Heart right ventricle (tissue), 16 donors: ENCODE results near the gene RNF115. TPM values are rescaled to one million over a fixed set of nuclear protein-coding genes. Genes with fewer than 3 reads are reported as not detected.

ENCODE experiments used
- ATAC-seq, 8 donors: fragments of 200-7000 bp; cut with Tn5 transposase; one replicate each; pipeline ENCODE4 v1.9.1; 2020; ENCODE audit warnings: mild to moderate bottlenecking in 8 of 8, moderate library complexity in 8 of 8, moderate number of reproducible peaks in 1 of 8
- DNase-seq, 2 donors: peaks; one replicate each; pipeline ENCODE4 v3.0.0-alpha.2; 2020
- H3K27ac ChIP-seq, 10 donors: fragments of 200-600 bp; sonication (generic) in 2 of 10; one replicate each; pipeline versions ENCODE4 v1.5.0 to v1.8.0; 2020 to 2022; ENCODE audit warnings: mild to moderate bottlenecking in 3 of 10
- H3K27me3 ChIP-seq, 7 donors: fragments of 200-600 bp; one replicate each; pipeline ENCODE4 v1.8.0; 2021 to 2022; ENCODE audit warnings: mild to moderate bottlenecking in 2 of 7
- H3K36me3 ChIP-seq, 9 donors: fragments of 200-600 bp; sonication (generic) in 1 of 9; one replicate each; pipeline versions ENCODE4 v1.5.0 to v1.8.0; 2020 to 2022; ENCODE audit warnings: mild to moderate bottlenecking in 2 of 9
- H3K4me1 ChIP-seq, 9 donors: fragments of 200-600 bp; sonication (generic) in 1 of 9; one replicate each; pipeline versions ENCODE4 v1.5.0 to v1.8.0; 2020 to 2022; ENCODE audit warnings: mild to moderate bottlenecking in 4 of 9
- H3K4me3 ChIP-seq, 10 donors: fragments of 200-600 bp; sonication (generic) in 2 of 10; one replicate each; pipeline versions ENCODE4 v1.5.0 to v1.8.0; 2020 to 2022; ENCODE audit warnings: mild to moderate bottlenecking in 7 of 10, moderate library complexity in 2 of 10
- H3K9me3 ChIP-seq, 11 donors: fragments of 200-600 bp in 10 of 11; sonication (generic) in 2 of 11; one replicate each; pipeline versions ENCODE4 v1.5.0 to v1.8.0; 2013 to 2022; ENCODE audit warnings: mild to moderate bottlenecking in 2 of 11, control low read depth in 1 of 11, moderate library complexity in 1 of 11
- CTCF ChIP-seq, 9 donors: fragments of 200-600 bp; sonication (generic) in 2 of 9; IDR thresholded peaks; one replicate each; pipeline versions ENCODE4 v1.5.0 to v1.8.0; 2021 to 2022; ENCODE audit warnings: antibody characterized with exemption in 9 of 9, mild to moderate bottlenecking in 5 of 9, moderate library complexity in 1 of 9
- WGBS, 2 donors: extraction: QIAGEN DNeasy Blood & Tissue Kit; methylation state at CpG; one replicate each; pipeline ENCODE4 v1.1.7; 2013; ENCODE audit warnings: inconsistent platforms in 1 of 2; 5-methylcytosine and 5-hydroxymethylcytosine counted together
- intact Hi-C, 10 donors: fragments of 100-400 bp; cut with DNase I; formaldehyde crosslinking; loops; one replicate each; pipeline versions ENCODE4 v1.11.1 to v1.14.2; 2022
- polyA plus RNA-seq, 2 donors: library from polyadenylated mRNA; stranded (reverse); fragments of 200-250 nt; gene quantifications; one replicate each; pipeline ENCODE4 v1.2.3, GENCODE V29; 2013
- total RNA-seq, 10 donors: library from RNA; stranded (reverse); fragmentation: NEBNext Ultra II Directional in 3 of 10; extraction: Animal tissue kit (Norgen Biotek cat#: 25700) in 3 of 10; gene quantifications; one replicate each; pipeline versions ENCODE4 v1.2.1 to v1.2.4, GENCODE V29; 2021 to 2023
- donor health status: Arrhythmogenic right ventricular cardiomyopathy.
- donor health status: ischemic (EF 13 %, LVEDD 7.1; RV severe dilation, severe dysfunction).
- donor health status: healthy with polysubstance abuse.
- donor health status: DM: no; HTN: yes; CAD: no.
- donor health status: DM: no; HTN: no; CAD: no.
- donor health status: ischemic (EF 25% LVEDD 6.9; RV normal size, moderate dysfunction).
- donor health status: ischemic (EF 25% LVEDD 5.7; RV mildly dilated, moderate dysfunction).
- donor health status: healthy.
- donor health status: DM: yes; HTN: yes; CAD: no.
- donor health status: Ischemic cardiomyopathy.
- donor health status: ischemic (EF 35%, LVEDD 5.7; RV mildly dilated, moderate dysfunction).
- donor health status: nonischemic (EF 11% LVEDD 7.7; RV severe dilation, severe dysfunction).
- donor health status: DM: yes; HTN: yes; CAD: no.
- donor health status: PGD.
- donor health status: ischemic (EF 29% LVEDD 5.4; RV normal size, mild dysfunction).
- donor health status: nonischemic (EF 23%, LVEDD 6.1; RV moderate dilation, normal function).

The RNF115 gene
- total and polyA plus RNA-seq, 12 donors, result 12.8 to 99.0 (median 48.9) TPM

DNA sequence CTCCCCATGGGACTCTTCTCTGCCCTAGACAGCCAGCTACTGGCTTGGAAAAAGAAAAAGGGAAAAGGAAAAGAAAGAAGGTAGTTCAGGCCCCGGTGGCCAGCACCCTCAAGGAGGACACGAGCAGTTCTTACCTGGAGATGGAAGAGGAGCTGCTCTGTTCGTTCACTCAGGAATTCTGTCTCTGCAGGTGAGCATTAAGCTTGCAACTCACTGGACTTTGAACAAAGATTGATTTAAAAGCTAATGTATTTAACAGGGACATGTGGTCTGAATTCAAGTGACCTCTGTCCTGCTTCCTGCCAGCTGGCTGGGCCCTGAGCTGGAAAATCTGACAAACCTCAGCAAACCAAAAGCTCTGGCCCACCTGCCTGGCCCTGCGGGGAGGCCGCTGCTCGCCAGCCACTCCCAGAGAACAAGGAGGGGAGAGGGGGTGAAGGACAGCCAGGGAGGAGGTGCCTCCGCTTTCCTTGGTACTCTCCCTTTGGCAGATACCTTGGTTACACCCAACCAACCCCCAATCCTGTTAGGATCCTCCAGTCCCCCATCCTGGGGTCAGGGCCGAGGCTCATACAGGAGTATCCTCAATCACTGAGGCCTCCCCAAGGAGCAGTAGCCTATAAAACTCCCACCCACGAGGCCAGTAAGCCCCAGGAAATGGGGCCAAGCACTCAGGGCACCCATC, 116.6 kb downstream of the RNF115 start, which contains the start of gene PDZK1:
TSS of gene PDZK1 (minus strand) at position 186 of the 685 bp plus-strand sequence. CDS start 19,347 bp downstream, outside the sequence.
- H3K9me3 ChIP-seq, result no peaks in the 10 kb centered on the region
- H3K36me3 ChIP-seq, result no peaks in the 10 kb centered on the region
- 69 to 81% methylated on average over 9 of the region's 9 CpGs for WGBS, 2 donors
- H3K27me3 ChIP-seq, result no peaks in the 10 kb centered on the region
- ATAC-seq (no peak), DNase-seq (no peak)
- no peak within 1 kb of the TSS for H3K4me3 ChIP-seq
- peaks cover 0 to 4% (median 0%) of the 10 kb centered on the region in 9 donors for H3K4me1 ChIP-seq
- TF ChIP-seq CTCF (IDR thresholded peaks at IDR 0.05), result no peak
- intact Hi-C loops, result no loop called here
- no peak within 1 kb of the TSS for H3K27ac ChIP-seq

- Histone ChIP-seq H3K27ac (no peak overlapping the region), H3K27me3 (no peaks in the 10 kb centered on the region), H3K4me3 (no peak overlapping the region), H3K4me1 (peaks cover 0 to under 1% (median 0%) of the 10 kb centered on the region in 9 donors), H3K9me3 (no peaks in the 10 kb centered on the region), H3K36me3 (no peaks in the 10 kb centered on the region)
- no peak for ATAC-seq
- intact Hi-C loops, result no loop called here
- WGBS, 2 donors, result 82 to 89% methylated on average over 2 of the region's 2 CpGs
- no peak for DNase-seq
- TF ChIP-seq CTCF (IDR thresholded peaks at IDR 0.05), result no peak
Observed at GRCh38 chr1:145706086-145706664, 117.7 kb downstream of the RNF115 start.

DNA sequence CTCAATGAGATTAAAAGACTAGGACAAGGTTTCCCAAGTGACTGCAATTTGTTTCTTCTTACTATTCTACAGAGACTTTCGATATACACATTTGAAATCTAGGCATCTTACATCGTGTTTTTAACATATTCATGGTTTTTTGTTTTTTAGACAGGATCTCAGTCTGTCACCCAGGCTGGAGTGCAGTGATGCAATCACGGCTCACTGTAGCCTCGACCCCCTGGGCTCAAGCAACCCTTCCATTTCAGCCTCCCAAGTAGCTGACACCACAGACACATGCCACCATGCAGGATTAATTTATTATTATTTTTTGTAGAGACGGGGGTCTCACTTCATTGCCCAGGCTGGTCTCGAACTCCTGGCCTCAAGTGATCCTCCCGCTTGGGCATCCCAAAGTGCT, 118.3 kb downstream of the RNF115 start:
- no peaks in the 10 kb centered on the region for H3K4me1 ChIP-seq
- no peaks in the 10 kb centered on the region for H3K27me3 ChIP-seq
- no peak for TF ChIP-seq CTCF (IDR thresholded peaks at IDR 0.05)
- no peak for DNase-seq
- no peaks in the 10 kb centered on the region for H3K9me3 ChIP-seq
- ATAC-seq, result no peak
- H3K36me3 ChIP-seq, result no peaks in the 10 kb centered on the region
- intact Hi-C loops, result no loop called here
- no peak overlapping the region for H3K4me3 ChIP-seq
- 90 to 91% methylated on average over 7 of the region's 7 CpGs for WGBS, 2 donors
- no peak overlapping the region for H3K27ac ChIP-seq

GRCh38 chr1:145702826-145703225, 121.1 kb downstream of the RNF115 start:
- no peak for DNase-seq
- TF ChIP-seq CTCF (IDR thresholded peaks at IDR 0.05), result no peak
- intact Hi-C loops, result no loop called here
- Histone ChIP-seq H3K36me3 (no peaks in the 10 kb centered on the region), H3K4me3 (no peak overlapping the region), H3K9me3 (no peaks in the 10 kb centered on the region), H3K4me1 (no peaks in the 10 kb centered on the region), H3K27ac (no peak overlapping the region), H3K27me3 (no peaks in the 10 kb centered on the region)
- ATAC-seq, result no peak
- 90 to 91% methylated on average over 7 of the region's 7 CpGs for WGBS, 2 donors
